AG04450 (cell line): ENCODE measurements around the gene CTXN1. TPM values are rescaled to one million over a fixed set of nuclear protein-coding genes. Genes with fewer than 3 reads are reported as not detected.
A peak's percentile ranks its signal among the peaks of the same experiment; 100 is the strongest.

Source experiments
- CTCF ChIA-PET: fragments of 300-600, 350-600 bp; formaldehyde crosslinking; extraction: SDS; loops from one replicate; lab custom pipeline; 2022; ENCODE audit warnings: antibody characterized with exemption, inconsistent platforms; lab: Charles Lee
- POLR2A ChIA-PET: fragments of 350-600 bp; formaldehyde crosslinking; extraction: SDS; loops from one replicate; lab custom pipeline; 2021; ENCODE audit warnings: antibody characterized with exemption, inconsistent platforms; lab: Yijun Ruan, JAX
- DNase-seq: peaks from one replicate; pipeline ENCODE4 v3.0.0-alpha.2; 2011; ENCODE audit warnings: low read depth, low spot score
- H3K27ac ChIP-seq: one replicate; pipeline ENCODE4 v1.5.1; 2012; ENCODE audit warnings: low read depth, low read length, control low read depth
- H3K27me3 ChIP-seq: one replicate; pipeline ENCODE4 v1.6.0; 2012; ENCODE audit warnings: low read length; ENCODE audit not compliant: control insufficient read depth, insufficient read depth
- H3K4me3 ChIP-seq: 2 replicates; pipeline ENCODE4 v1.5.1; 2011; ENCODE audit warnings: mild to moderate bottlenecking, low read depth, low read length, control low read depth
- H3K9me3 ChIP-seq: 2 replicates; pipeline ENCODE4 v1.5.1; 2012; ENCODE audit warnings: low read length; ENCODE audit not compliant: control insufficient read depth, insufficient read depth
- CTCF ChIP-seq: IDR thresholded peaks from 2 replicates; pipeline ENCODE4 v1.5.1; 2011; ENCODE audit warnings: low read depth, low read length, control low read depth, inconsistent platforms
- polyA plus RNA-seq: library from polyadenylated mRNA; depleted of rRNA; stranded (reverse); fragments of >200 nt; gene quantifications from 2 replicates; pipeline ENCODE4 v1.2.3, GENCODE V29; 2011

CTXN1 gene
- polyA plus RNA-seq, 1 experiment: 0.95 TPM

GRCh38 chr19:7921967-7922835 lies 3.7 kb downstream of the CTXN1 start:
- ChIA-PET CTCF (interaction anchor here (2.4 kb wide), 1 partner anchor 69 kb away, joined by 11 read pairs; no protein-coding TSS in a partner anchor), POLR2A (interaction anchor here (0.6 kb wide), 1 partner anchor 318 kb away, joined by 6 read pairs; no protein-coding TSS in a partner anchor)
- TF ChIP-seq CTCF: no peak
- no peaks in the 10 kb centered on the region for H3K9me3 ChIP-seq
- no peak for DNase-seq
- no peaks in the 10 kb centered on the region for H3K27me3 ChIP-seq
- no peak overlapping the region for H3K27ac ChIP-seq
- H3K4me3 ChIP-seq: no peak overlapping the region

DNA sequence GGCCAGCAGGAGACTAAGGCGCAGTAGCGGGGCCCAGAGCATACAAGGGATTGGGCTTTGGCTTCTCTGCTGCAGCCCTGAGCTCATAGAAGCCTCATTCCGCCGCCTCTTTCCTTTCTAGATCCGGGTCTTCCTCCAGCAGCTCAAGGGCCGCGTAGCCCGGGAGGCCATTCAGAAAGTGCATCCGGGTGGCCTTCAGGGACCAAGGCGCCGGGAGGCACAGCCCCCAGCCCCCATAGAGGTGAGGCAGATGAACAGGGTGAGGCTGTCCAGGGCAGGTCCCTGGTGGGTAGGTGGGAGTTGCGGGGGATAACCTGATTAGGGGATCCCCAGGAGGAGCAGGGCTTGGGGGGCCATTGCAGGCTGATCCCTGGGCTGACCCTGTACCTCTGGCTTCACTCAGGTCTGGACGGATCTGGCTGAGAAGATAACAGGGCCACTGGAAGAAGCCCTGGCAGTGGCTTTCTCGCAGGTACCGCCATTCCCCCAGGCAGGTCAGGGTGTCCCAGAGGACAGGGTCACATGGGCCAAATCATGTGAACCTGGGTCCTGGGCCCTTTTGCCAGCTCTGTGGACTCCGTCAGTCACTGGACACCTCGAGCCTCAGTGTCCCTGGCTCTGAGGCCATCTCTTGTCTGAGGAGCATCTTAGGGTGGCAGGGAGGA lies 4.5 kb downstream of the CTXN1 start:
- peak overlapping the region; percentile 75 for H3K27ac ChIP-seq
- ChIA-PET POLR2A (interaction anchor here (0.6 to 2.9 kb wide), 7 partner anchors 10 to 680 kb away, joined by 4 to 19 read pairs (median 6); partner anchors contain the start of genes MAP2K7 and TIMM44), CTCF (interaction anchor here (1.4 to 2.6 kb wide), 6 partner anchors 8 to 353 kb away, joined by 3 to 15 read pairs (median 12); partner anchors contain the start of genes MAP2K7 and TIMM44)
- peak overlapping the region; percentile 67 for H3K4me3 ChIP-seq
- no peaks in the 10 kb centered on the region for H3K9me3 ChIP-seq
- TF ChIP-seq CTCF: no peak
- DNase-seq: no peak
- H3K27me3 ChIP-seq: no peaks in the 10 kb centered on the region

GRCh38 chr19:7920519-7921301 lies 5.2 kb downstream of the CTXN1 start:
- Histone ChIP-seq H3K9me3 (no peaks in the 10 kb centered on the region), H3K4me3 (peak overlapping the region; percentile 70), H3K27ac (peak overlapping the region; percentile 75), H3K27me3 (peaks cover 4% of the 10 kb centered on the region)
- no peak for TF ChIP-seq CTCF
- CTCF ChIA-PET: interaction anchor here (0.5 to 2.6 kb wide), 10 partner anchors 8 to 567 kb away, joined by 3 to 15 read pairs (median 10); partner anchors contain the start of genes MAP2K7 and TIMM44
- DNase-seq: peak; percentile 94
- POLR2A ChIA-PET: interaction anchor here (0.7 to 2.9 kb wide), 9 partner anchors 11 to 434 kb away, joined by 3 to 19 read pairs (median 5); partner anchors contain the start of genes MAP2K7, MCOLN1 and TIMM44

DNA sequence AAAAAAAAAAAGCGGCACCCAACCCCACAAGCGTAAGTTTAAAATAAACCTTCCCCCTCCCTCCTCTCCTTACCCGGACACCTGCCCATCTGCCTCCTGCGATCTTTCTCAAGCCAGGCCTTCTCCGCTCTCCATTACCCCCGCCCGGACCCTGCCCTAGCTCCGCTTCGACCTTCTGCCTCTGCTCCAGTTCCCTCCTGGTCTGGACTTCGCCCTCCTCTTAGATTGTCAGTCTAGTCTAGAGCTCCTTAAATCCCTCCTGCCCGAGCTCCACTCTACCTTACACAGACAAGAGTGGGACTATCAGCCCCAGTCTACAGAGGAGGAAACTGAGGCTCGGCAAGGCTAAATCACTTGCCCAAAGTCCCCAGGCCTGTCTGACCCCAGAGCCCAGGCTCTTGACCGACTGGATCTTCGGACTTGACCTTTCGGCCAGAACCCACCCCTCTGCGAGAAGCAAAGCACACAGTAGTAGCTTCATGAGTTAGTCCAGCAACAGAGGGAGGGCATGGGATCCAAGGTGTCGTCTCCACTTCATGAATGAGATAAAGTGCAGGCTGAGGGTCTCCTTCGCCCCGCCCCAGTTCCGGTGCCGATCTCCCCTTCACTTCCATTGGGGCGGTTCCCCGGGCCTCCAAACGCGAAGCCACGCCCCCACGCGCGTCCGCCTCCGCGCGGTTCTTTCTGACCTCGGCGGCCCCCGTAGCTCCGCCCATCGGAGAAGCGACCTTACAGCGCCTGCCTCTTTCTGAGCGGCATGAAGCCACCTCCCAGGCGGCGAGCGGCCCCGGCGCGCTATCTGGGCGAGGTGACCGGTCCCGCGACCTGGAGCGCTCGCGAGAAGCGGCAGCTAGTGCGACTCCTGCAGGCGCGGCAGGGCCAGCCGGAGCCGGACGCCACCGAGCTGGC lies 6.1 kb downstream of the CTXN1 start, which contains the start of gene SNAPC2:
Gene SNAPC2 (plus strand): TSS at position 729 of the 909 bp plus-strand sequence. CDS start 29 bp downstream, at position 758.
- DNase-seq: peak; percentile 88
- Histone ChIP-seq H3K27ac (peak within 1 kb of the TSS; percentile 75), H3K4me3 (peak within 1 kb of the TSS; percentile 70), H3K9me3 (no peaks in the 10 kb centered on the region), H3K27me3 (peaks cover 7% of the 10 kb centered on the region)
- ChIA-PET POLR2A (interaction anchor here (0.5 to 2.9 kb wide), 11 partner anchors 11 to 397 kb away, joined by 3 to 19 read pairs (median 5); partner anchors contain the start of genes LRRC8E, MAP2K7, MCOLN1 and TIMM44), CTCF (interaction anchor here (0.7 to 3.0 kb wide), 11 partner anchors 8 to 566 kb away, joined by 3 to 15 read pairs (median 10); partner anchors contain the start of genes MAP2K7 and TIMM44)
- no peak for TF ChIP-seq CTCF
